ENCODE results near the gene OR6K6. TPM values are rescaled to one million over a fixed set of nuclear protein-coding genes. Genes with fewer than 3 reads are reported as not detected.

OR6K6 gene
- polyA plus RNA-seq, 1 donor (not counting 4 experiments of a cell fraction or from before 2014, with no cell fraction given) = not detected

- Histone ChIP-seq H3K4me1 (ENCODE audit: control insufficient read depth, extremely low read depth, insufficient read depth, low read length) (no peaks in the 10 kb centered on the region), H3K9ac (ENCODE audit: control insufficient read depth, extremely low read depth, insufficient read depth, low read length) (no peak overlapping the region), H3K9me1 (ENCODE audit: control insufficient read depth, extremely low read depth, insufficient read depth, low read length) (no peaks in the 10 kb centered on the region), H4K20me1 (ENCODE audit: control insufficient read depth, extremely low read depth, insufficient read depth, low read length) (no peaks in the 10 kb centered on the region), H3K4me3 (ENCODE audit: control insufficient read depth in 2 of 3, extremely low read depth in 1 of 3, insufficient read depth in 2 of 3, low read depth in 1 of 3, low read length in 3 of 3) (no peak overlapping the region), H3K4me2 (ENCODE audit: control insufficient read depth, extremely low read depth, insufficient read depth, low read depth, low read length) (no peak overlapping the region), H3K79me2 (ENCODE audit: control insufficient read depth, insufficient read depth, low read length) (no peaks in the 10 kb centered on the region), H3K9me3 (ENCODE audit: control insufficient read depth, low read depth, low read length) (no peaks in the 10 kb centered on the region), H3K36me3 (ENCODE audit: control insufficient read depth in 2 of 2, extremely low read depth in 1 of 2, insufficient read depth in 2 of 2, low read length in 2 of 2) (no peaks in the 10 kb centered on the region), H2AFZ (ENCODE audit: control insufficient read depth, low read length) (no peak overlapping the region), H3K27me3 (ENCODE audit: control insufficient read depth, extremely low read depth, insufficient read depth, low read length) (no peaks in the 10 kb centered on the region), H3K27ac (ENCODE audit: control insufficient read depth, insufficient read depth, low read length) (no peak overlapping the region)
- FAIRE-seq = no peak
- dilution Hi-C loops (cut with MboI; ENCODE audit: extremely low pct_ligation_motif_present, low sequenced_read_pairs) = no loop called here
- no peak for DNase-seq (ENCODE audit: low read depth, low spot score)
- TF ChIP-seq EZH2 (IDR thresholded peaks at IDR 0.05; ENCODE audit: low read length) = no peak
- TF ChIP-seq, protein P1, sequence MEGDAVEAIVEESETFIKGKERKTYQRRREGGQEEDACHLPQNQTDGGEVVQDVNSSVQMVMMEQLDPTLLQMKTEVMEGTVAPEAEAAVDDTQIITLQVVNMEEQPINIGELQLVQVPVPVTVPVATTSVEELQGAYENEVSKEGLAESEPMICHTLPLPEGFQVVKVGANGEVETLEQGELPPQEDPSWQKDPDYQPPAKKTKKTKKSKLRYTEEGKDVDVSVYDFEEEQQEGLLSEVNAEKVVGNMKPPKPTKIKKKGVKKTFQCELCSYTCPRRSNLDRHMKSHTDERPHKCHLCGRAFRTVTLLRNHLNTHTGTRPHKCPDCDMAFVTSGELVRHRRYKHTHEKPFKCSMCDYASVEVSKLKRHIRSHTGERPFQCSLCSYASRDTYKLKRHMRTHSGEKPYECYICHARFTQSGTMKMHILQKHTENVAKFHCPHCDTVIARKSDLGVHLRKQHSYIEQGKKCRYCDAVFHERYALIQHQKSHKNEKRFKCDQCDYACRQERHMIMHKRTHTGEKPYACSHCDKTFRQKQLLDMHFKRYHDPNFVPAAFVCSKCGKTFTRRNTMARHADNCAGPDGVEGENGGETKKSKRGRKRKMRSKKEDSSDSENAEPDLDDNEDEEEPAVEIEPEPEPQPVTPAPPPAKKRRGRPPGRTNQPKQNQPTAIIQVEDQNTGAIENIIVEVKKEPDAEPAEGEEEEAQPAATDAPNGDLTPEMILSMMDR (optimal IDR thresholded peaks at IDR 0.05 in 1 of 3, IDR thresholded peaks at IDR 0.05 in 1 of 3, conservative IDR thresholded peaks at IDR 0.05 in 1 of 3; ENCODE audit: extremely low read depth in 1 of 3, insufficient read depth in 2 of 3, low read length in 3 of 3) = no peak
Observed at GRCh38 chr1:158730453-158730852, 24.1 kb upstream of the OR6K6 start.

DNA sequence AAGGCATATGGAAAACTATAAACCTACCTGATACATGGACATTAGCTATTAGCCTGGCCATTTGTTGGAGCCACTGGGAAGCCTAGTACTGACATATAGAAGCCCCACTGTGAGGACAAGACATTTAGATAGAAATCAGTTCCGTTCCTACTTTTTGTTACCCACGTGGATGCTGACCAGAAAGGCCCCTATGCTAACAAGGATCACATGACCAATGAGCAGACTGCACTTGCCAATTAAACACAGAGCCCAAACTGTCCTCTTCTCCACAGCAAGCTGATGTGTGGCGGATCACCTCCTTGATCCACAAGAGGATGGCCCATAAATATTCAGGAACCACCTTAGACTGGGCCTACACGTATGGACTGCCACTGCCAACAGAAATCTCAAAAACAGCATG is 22.8 kb upstream of the OR6K6 start:
- dilution Hi-C loops (cut with MboI; ENCODE audit: extremely low pct_ligation_motif_present, low sequenced_read_pairs) = no loop called here
- Histone ChIP-seq H3K79me2 (ENCODE audit: control insufficient read depth, insufficient read depth, low read length) (no peaks in the 10 kb centered on the region), H2AFZ (ENCODE audit: control insufficient read depth, low read length) (no peak overlapping the region), H3K36me3 (ENCODE audit: control insufficient read depth in 2 of 2, extremely low read depth in 1 of 2, insufficient read depth in 2 of 2, low read length in 2 of 2) (no peaks in the 10 kb centered on the region), H3K27ac (ENCODE audit: control insufficient read depth, insufficient read depth, low read length) (no peak overlapping the region), H3K4me3 (ENCODE audit: control insufficient read depth in 2 of 3, extremely low read depth in 1 of 3, insufficient read depth in 2 of 3, low read depth in 1 of 3, low read length in 3 of 3) (no peak overlapping the region), H3K9me3 (ENCODE audit: control insufficient read depth, low read depth, low read length) (no peaks in the 10 kb centered on the region), H3K9me1 (ENCODE audit: control insufficient read depth, extremely low read depth, insufficient read depth, low read length) (no peaks in the 10 kb centered on the region), H4K20me1 (ENCODE audit: control insufficient read depth, extremely low read depth, insufficient read depth, low read length) (no peaks in the 10 kb centered on the region), H3K4me2 (ENCODE audit: control insufficient read depth, extremely low read depth, insufficient read depth, low read depth, low read length) (no peak overlapping the region), H3K4me1 (ENCODE audit: control insufficient read depth, extremely low read depth, insufficient read depth, low read length) (no peaks in the 10 kb centered on the region), H3K27me3 (ENCODE audit: control insufficient read depth, extremely low read depth, insufficient read depth, low read length) (no peaks in the 10 kb centered on the region), H3K9ac (ENCODE audit: control insufficient read depth, extremely low read depth, insufficient read depth, low read length) (no peak overlapping the region)
- TF ChIP-seq, protein P1 (optimal IDR thresholded peaks at IDR 0.05 in 1 of 3, IDR thresholded peaks at IDR 0.05 in 1 of 3, conservative IDR thresholded peaks at IDR 0.05 in 1 of 3; ENCODE audit: extremely low read depth in 1 of 3, insufficient read depth in 2 of 3, low read length in 3 of 3) = no peak
- FAIRE-seq (no peak), DNase-seq (ENCODE audit: low read depth, low spot score) (no peak)
